Measurements from ENCODE around the gene TSPAN11.

Gene TSPAN11

GRCh38 chr12:30902001-30902400 is 24.5 kb upstream of the TSPAN11 start:
- no peak overlapping the region for H3K4me3 Mint-ChIP-seq
- no peaks in the 10 kb centered on the region for H3K36me3 Mint-ChIP-seq
- H3K9me3 Mint-ChIP-seq = no peaks in the 10 kb centered on the region
- no peak overlapping the region for H3K27ac Mint-ChIP-seq
- no peak for DNase-seq
- peaks cover 12% of the 10 kb centered on the region for H3K27me3 Mint-ChIP-seq
- H3K4me1 Mint-ChIP-seq = no peaks in the 10 kb centered on the region
- CTCF ChIA-PET = interaction anchor here (0.6 kb wide), 1 partner anchor 667 kb away, joined by 3 read pairs; no protein-coding TSS in a partner anchor

- Mint-ChIP-seq H3K9me3 (no peaks in the 10 kb centered on the region), H3K27ac (no peak overlapping the region), H3K27me3 (peaks cover 12% of the 10 kb centered on the region), H3K36me3 (no peaks in the 10 kb centered on the region), H3K4me3 (no peak overlapping the region), H3K4me1 (no peaks in the 10 kb centered on the region)
- CTCF ChIA-PET = interaction anchor here (0.6 kb wide), 1 partner anchor 667 kb away, joined by 3 read pairs; no protein-coding TSS in a partner anchor
- no peak for DNase-seq
These were observed 24.0 kb upstream of the TSPAN11 start for GRCh38 chr12:30902596-30902995.

DNA sequence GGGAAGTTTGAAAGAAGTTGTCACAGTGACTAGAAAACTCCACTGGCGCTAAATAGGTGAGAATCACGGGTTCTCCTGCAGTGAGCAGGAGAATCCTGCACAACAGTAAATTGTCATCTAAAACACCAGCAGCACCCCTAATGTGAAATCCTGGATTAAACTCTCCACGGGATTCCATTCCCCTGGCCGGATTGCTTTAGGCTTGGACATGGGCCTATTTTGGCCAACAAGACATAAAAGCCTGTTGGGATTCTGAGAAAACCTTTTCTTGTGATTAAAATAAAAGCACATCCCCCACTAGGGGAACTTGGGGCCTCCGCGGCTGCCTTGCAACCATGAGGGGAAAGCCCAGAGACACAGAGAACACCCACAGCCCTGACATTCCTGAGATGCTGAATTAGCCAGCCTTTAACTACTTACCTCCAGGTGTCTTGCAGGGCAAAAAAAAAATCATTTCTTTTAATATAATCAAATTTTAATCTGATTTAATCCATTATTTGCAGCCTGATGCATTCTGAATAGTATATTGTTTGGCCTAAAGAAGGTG is 21.0 kb upstream of the TSPAN11 start:
- no peak overlapping the region for H3K27ac Mint-ChIP-seq
- no peak for DNase-seq
- no peaks in the 10 kb centered on the region for H3K4me1 Mint-ChIP-seq
- H3K36me3 Mint-ChIP-seq = no peaks in the 10 kb centered on the region
- CTCF ChIA-PET = no interaction called here
- H3K9me3 Mint-ChIP-seq = no peaks in the 10 kb centered on the region
- peaks cover under 1% of the 10 kb centered on the region for H3K27me3 Mint-ChIP-seq
- no peak overlapping the region for H3K4me3 Mint-ChIP-seq

DNA sequence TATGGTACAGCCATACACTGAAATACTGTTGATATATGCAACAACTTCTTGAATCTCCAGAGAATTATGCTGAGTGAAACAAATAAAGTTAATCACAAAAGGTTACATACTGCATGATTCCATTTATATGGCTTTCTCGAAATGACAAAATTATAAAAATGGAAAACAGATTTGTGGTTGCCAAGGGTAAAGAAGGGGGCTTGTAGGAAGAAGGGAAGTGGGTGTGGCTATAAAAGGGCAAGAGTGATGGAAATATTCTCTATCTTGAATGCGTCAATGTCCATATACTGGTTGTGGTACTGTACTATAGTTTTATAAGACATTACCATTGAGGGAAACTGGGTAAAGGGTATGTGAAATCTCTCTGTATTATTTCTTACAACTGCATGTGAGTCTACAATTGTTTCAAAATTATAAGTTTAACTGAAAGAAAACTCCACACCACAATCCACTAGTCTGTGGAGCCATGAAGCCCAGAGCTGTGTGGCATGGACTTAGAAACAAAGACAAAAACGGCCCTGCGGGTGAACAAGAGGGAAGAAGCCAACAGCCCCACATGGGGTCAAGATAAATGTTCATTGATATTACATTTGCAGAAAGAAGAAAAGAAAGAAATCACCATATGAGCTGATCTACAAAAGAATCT is 18.3 kb upstream of the TSPAN11 start:
- no peaks in the 10 kb centered on the region for H3K36me3 Mint-ChIP-seq
- no peak overlapping the region for H3K4me3 Mint-ChIP-seq
- CTCF ChIA-PET = no interaction called here
- H3K27ac Mint-ChIP-seq = no peak overlapping the region
- no peak for DNase-seq
- no peaks in the 10 kb centered on the region for H3K9me3 Mint-ChIP-seq
- H3K27me3 Mint-ChIP-seq = peaks cover 2% of the 10 kb centered on the region
- H3K4me1 Mint-ChIP-seq = no peaks in the 10 kb centered on the region

DNA sequence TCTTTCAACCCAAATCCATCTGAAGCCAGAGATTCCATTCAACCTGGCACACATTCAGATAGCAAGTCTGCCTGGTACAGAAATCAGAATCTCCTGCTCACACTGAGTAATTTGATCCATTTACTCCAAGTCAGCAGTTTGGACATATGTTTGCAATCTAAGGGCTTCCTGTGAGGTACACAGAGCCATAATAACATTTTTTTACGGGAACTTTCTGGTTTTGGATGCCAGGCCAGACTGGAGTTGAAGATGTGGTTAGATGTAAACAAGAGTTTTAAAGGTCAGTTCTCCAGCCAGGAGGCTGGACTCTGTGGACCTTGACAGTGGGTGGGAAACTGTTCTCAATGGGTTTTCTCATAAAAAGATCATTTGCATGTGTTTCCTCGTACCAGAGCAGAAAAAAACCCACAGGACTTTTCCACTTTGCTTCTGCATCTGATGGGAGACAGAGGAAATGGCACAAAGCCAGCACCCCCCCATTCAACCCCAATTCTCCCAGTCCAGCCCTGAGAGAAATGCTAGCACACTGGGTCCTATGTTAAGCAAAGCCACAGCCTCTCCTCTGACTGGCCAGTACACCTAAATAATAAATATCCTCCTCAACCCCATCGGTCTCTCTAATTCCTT is 17.7 kb upstream of the TSPAN11 start:
- no peak overlapping the region for H3K27ac Mint-ChIP-seq
- peaks cover 4% of the 10 kb centered on the region for H3K27me3 Mint-ChIP-seq
- H3K9me3 Mint-ChIP-seq = no peaks in the 10 kb centered on the region
- no peaks in the 10 kb centered on the region for H3K4me1 Mint-ChIP-seq
- CTCF ChIA-PET = no interaction called here
- no peak overlapping the region for H3K4me3 Mint-ChIP-seq
- no peak for DNase-seq
- H3K36me3 Mint-ChIP-seq = no peaks in the 10 kb centered on the region

DNA sequence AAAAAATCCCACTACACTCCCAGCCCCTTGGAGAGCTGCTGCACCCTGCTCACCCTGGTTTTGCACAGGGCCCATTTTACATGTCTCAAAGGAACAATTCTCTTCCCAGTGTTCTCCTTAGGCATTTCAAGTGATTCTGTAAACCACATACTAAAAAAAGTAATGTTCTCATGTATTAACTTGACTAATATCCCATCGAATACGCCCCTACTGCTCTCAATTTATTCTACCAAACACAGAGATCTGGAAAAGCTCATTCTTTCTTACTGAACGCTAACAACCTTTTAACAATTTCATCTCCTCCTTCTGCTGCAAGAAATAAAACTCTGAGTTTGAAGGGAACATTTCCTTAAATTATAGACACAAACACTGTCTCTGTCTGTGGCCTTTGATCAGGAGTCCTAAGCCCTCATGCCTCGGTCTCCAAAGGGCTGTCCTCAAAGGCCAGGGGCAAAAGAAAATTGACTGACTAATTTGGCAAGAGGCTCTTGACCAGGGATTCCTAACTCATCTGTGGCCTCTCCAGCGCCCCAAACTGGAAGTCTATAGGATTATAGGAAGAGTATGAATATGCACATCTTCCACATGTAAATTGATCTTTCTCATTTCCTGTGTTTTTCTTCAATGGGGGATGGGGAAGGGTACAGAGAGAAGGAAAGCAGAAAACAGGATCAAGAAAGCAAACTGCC is 17.1 kb upstream of the TSPAN11 start:
- CTCF ChIA-PET = no interaction called here
- Mint-ChIP-seq H3K36me3 (no peaks in the 10 kb centered on the region), H3K4me3 (no peak overlapping the region), H3K27ac (no peak overlapping the region), H3K9me3 (no peaks in the 10 kb centered on the region), H3K4me1 (no peaks in the 10 kb centered on the region), H3K27me3 (peaks cover 4% of the 10 kb centered on the region)
- DNase-seq = no peak

GRCh38 chr12:30910038-30910350 is 16.6 kb upstream of the TSPAN11 start:
- Mint-ChIP-seq H3K4me3 (no peak overlapping the region), H3K4me1 (no peaks in the 10 kb centered on the region), H3K9me3 (no peaks in the 10 kb centered on the region), H3K27me3 (peaks cover 4% of the 10 kb centered on the region), H3K27ac (no peak overlapping the region), H3K36me3 (no peaks in the 10 kb centered on the region)
- no peak for DNase-seq
- CTCF ChIA-PET = no interaction called here

GRCh38 chr12:30911207-30911606 is 15.3 kb upstream of the TSPAN11 start:
- Mint-ChIP-seq H3K36me3 (no peaks in the 10 kb centered on the region), H3K27me3 (peaks cover 4% of the 10 kb centered on the region), H3K27ac (no peak overlapping the region), H3K4me1 (no peaks in the 10 kb centered on the region), H3K4me3 (no peak overlapping the region), H3K9me3 (no peaks in the 10 kb centered on the region)
- CTCF ChIA-PET = no interaction called here
- DNase-seq = no peak

DNA sequence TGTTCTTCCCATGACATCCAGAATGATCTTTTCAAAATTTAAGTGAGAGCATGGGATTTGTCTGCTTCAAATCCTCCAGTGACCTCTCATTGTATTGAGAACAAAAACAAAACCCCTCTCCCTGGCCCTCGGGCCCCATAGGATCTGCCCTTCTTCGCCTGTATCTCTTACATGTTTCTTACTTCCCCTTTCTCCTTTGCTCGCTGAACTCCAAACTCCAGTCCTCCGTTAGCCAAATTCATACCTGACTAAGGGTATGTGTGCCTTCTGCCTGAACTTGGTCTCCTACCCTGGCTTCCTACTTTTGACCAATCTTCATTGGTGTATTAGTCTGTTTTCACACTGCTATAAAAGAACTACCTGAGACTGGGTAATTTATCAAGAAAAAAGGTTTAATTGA is 13.2 kb upstream of the TSPAN11 start:
- no peaks in the 10 kb centered on the region for H3K9me3 Mint-ChIP-seq
- H3K27ac Mint-ChIP-seq = no peak overlapping the region
- no peaks in the 10 kb centered on the region for H3K36me3 Mint-ChIP-seq
- no peak overlapping the region for H3K4me3 Mint-ChIP-seq
- H3K4me1 Mint-ChIP-seq = no peaks in the 10 kb centered on the region
- CTCF ChIA-PET = interaction anchor here (1.0 kb wide), 1 partner anchor 323 kb away, joined by 3 read pairs; no protein-coding TSS in a partner anchor
- peaks cover 4% of the 10 kb centered on the region for H3K27me3 Mint-ChIP-seq
- DNase-seq = no peak

GRCh38 chr12:30914986-30915591 is 11.5 kb upstream of the TSPAN11 start:
- Mint-ChIP-seq H3K4me1 (no peaks in the 10 kb centered on the region), H3K27ac (no peak overlapping the region), H3K9me3 (no peaks in the 10 kb centered on the region), H3K27me3 (peaks cover 4% of the 10 kb centered on the region), H3K36me3 (no peaks in the 10 kb centered on the region), H3K4me3 (no peak overlapping the region)
- DNase-seq = no peak
- CTCF ChIA-PET = no interaction called here

GRCh38 chr12:30923057-30923456 is 3.5 kb upstream of the TSPAN11 start:
- DNase-seq = no peak
- Mint-ChIP-seq H3K4me1 (no peaks in the 10 kb centered on the region), H3K27ac (no peak overlapping the region), H3K4me3 (no peak overlapping the region), H3K9me3 (no peaks in the 10 kb centered on the region), H3K27me3 (peaks cover 37% of the 10 kb centered on the region), H3K36me3 (no peaks in the 10 kb centered on the region)
- CTCF ChIA-PET = no interaction called here

GRCh38 chr12:30925607-30926242 is 823 bp upstream of the TSPAN11 start:
- no peak for DNase-seq
- CTCF ChIA-PET = no interaction called here
- Mint-ChIP-seq H3K4me1 (no peaks in the 10 kb centered on the region), H3K9me3 (no peaks in the 10 kb centered on the region), H3K36me3 (no peaks in the 10 kb centered on the region), H3K27me3 (peaks cover 53% of the 10 kb centered on the region), H3K27ac (no peak overlapping the region), H3K4me3 (no peak overlapping the region)

- CTCF ChIA-PET = no interaction called here
- H3K4me1 Mint-ChIP-seq = no peaks in the 10 kb centered on the region
These were observed 669 bp downstream of the TSPAN11 start for GRCh38 chr12:30927222-30927611.

More at GRCh38 chr12:30927222-30927611, 669 bp downstream of the TSPAN11 start:
- Mint-ChIP-seq H3K36me3 (no peaks in the 10 kb centered on the region), H3K27ac (no peak overlapping the region), H3K9me3 (no peaks in the 10 kb centered on the region), H3K27me3 (peaks cover 53% of the 10 kb centered on the region), H3K4me3 (no peak overlapping the region)
- DNase-seq = no peak
